ENCODE data around the gene RNF151.

GRCh38 chr16:1965396-1966001, 1.2 kb upstream of the RNF151 start:
- TF ChIP-seq CTCF (IDR thresholded peaks at IDR 0.05) (no peak), POLR2AphosphoS5 (IDR thresholded peaks at IDR 0.05) (no peak), POLR2A (IDR thresholded peaks at IDR 0.05) (no peak)
